ENCODE results near the gene SRRM5. TPM values are rescaled to one million over a fixed set of nuclear protein-coding genes. Genes with fewer than 3 reads are reported as not detected.

The SRRM5 gene
- total RNA-seq, 1 experiment from 2014 or later = not detected

- intact Hi-C loops (cut with micrococcal nuclease) = no loop called here
Measured at GRCh38 chr19:43589277-43589676, 22.6 kb upstream of the SRRM5 start.

GRCh38 chr19:43589678-43590077 is 22.2 kb upstream of the SRRM5 start:
- Histone ChIP-seq H3K9ac (ENCODE audit: low read length) (no peak overlapping the region), H3K9me3 (ENCODE audit: control insufficient read depth in 1 of 2, insufficient read depth in 1 of 2, low read depth in 1 of 2, low read length in 2 of 2) (no peaks in the 10 kb centered on the region), H3K27me3 (ENCODE audit: insufficient read depth, low read length) (no peaks in the 10 kb centered on the region), H3K9me2 (ENCODE audit: insufficient read depth) (no peaks in the 10 kb centered on the region), H3K36me3 (ENCODE audit: control insufficient read depth in 1 of 2, insufficient read depth in 2 of 2, low read length in 2 of 2) (peaks cover 8 to 9% of the 10 kb centered on the region in 2 experiments; a peak in 3 of 4 replicates), H3K4me3 (replicated peaks in 1 of 2; ENCODE audit: low read depth in 1 of 2, low read length in 2 of 2) (no peak overlapping the region), H3K4me2 (ENCODE audit: low read length) (no peak overlapping the region), H4K20me1 (ENCODE audit: insufficient read depth) (no peaks in the 10 kb centered on the region), H2AFZ (ENCODE audit: low read depth, low read length, poor library complexity, severe bottlenecking) (no peak overlapping the region), H3K27ac (ENCODE audit: low read depth, low read length) (no peak overlapping the region), H3K4me1 (ENCODE audit: control insufficient read depth in 1 of 2, insufficient read depth in 2 of 2, low read length in 2 of 2) (peaks cover 0 to 10% of the 10 kb centered on the region in 2 experiments; a peak in 2 of 4 replicates), H3K79me2 (ENCODE audit: insufficient read depth, low read length) (peaks cover 13% of the 10 kb centered on the region; the same call in 1 of the 2 replicates)
- ChIA-PET POLR2A (no interaction called here), CTCF (no interaction called here), RAD21 (ENCODE audit: low non-redundant PET in 1 of 2, low total read pairs in 2 of 2, uncharacterized antibody in 2 of 2, unreplicated experiment in 2 of 2) (no interaction called here)
- BruUV-seq (replicated peaks) = no TSS peak
- DNase-seq (ENCODE audit: low read depth, low spot score) = no peak
- ATAC-seq = no peak
- TF ChIP-seq MAX (IDR thresholded peaks at IDR 0.05) (no peak), ZNF274 (IDR thresholded peaks at IDR 0.05; ENCODE audit: low read depth, low read length) (no peak), SP1 (IDR thresholded peaks at IDR 0.05; ENCODE audit: low read depth) (no peak), EZH2phosphoT487 (IDR thresholded peaks at IDR 0.05; ENCODE audit: borderline replicate concordance) (no peak), SRF (IDR thresholded peaks at IDR 0.05; ENCODE audit: low read depth) (no peak), POLR2AphosphoS5 (IDR thresholded peaks at IDR 0.05; ENCODE audit: low read depth, low read length) (no peak), REST (IDR thresholded peaks at IDR 0.05; ENCODE audit: low read depth) (no peak), RAD21 (IDR thresholded peaks at IDR 0.05; ENCODE audit: low read depth) (no peak), YY1 (IDR thresholded peaks at IDR 0.05; ENCODE audit: extremely low read depth, insufficient replicate concordance, low read depth, low read length) (no peak), CTCF (IDR thresholded peaks at IDR 0.05 in 2 of 3, conservative IDR thresholded peaks at IDR 0.05 in 1 of 3; ENCODE audit: borderline replicate concordance in 1 of 3, insufficient read depth in 1 of 3, low read depth in 2 of 3, low read length in 2 of 3) (no peak), EZH2 (IDR thresholded peaks at IDR 0.05) (no peak)
- intact Hi-C loops (cut with micrococcal nuclease) = loop anchor here (5.0 kb wide), 1 partner anchor 157 kb away; no protein-coding TSS in a partner anchor

More at GRCh38 chr19:43589277-43589676, 22.6 kb upstream of the SRRM5 start:
- DNase-seq (ENCODE audit: low read depth, low spot score) (no peak), ATAC-seq (no peak)
- ChIA-PET CTCF (no interaction called here), POLR2A (no interaction called here), RAD21 (ENCODE audit: low non-redundant PET in 1 of 2, low total read pairs in 2 of 2, uncharacterized antibody in 2 of 2, unreplicated experiment in 2 of 2) (no interaction called here)
- no peak overlapping the region for H3K27ac ChIP-seq (ENCODE audit: low read depth, low read length)
- peaks cover 0 to 7% of the 10 kb centered on the region in 2 experiments; a peak in 2 of 4 replicates for H3K4me1 ChIP-seq (ENCODE audit: control insufficient read depth in 1 of 2, insufficient read depth in 2 of 2, low read length in 2 of 2)
- peaks cover 8 to 9% of the 10 kb centered on the region in 2 experiments; a peak in 3 of 4 replicates for H3K36me3 ChIP-seq (ENCODE audit: control insufficient read depth in 1 of 2, insufficient read depth in 2 of 2, low read length in 2 of 2)
- TF ChIP-seq POLR2A (IDR thresholded peaks at IDR 0.05; ENCODE audit: borderline replicate concordance, extremely low read depth, insufficient read depth, insufficient read length) = no peak
- no peak for TF ChIP-seq ATF3 (IDR thresholded peaks at IDR 0.05)
- H4K20me1 ChIP-seq (ENCODE audit: insufficient read depth) = no peaks in the 10 kb centered on the region
- H2AFZ ChIP-seq (ENCODE audit: low read depth, low read length, poor library complexity, severe bottlenecking) = no peak overlapping the region
- H3K9me2 ChIP-seq (ENCODE audit: insufficient read depth) = no peaks in the 10 kb centered on the region
- no TSS peak for BruUV-seq (replicated peaks)
- no peaks in the 10 kb centered on the region for H3K9me3 ChIP-seq (ENCODE audit: control insufficient read depth in 1 of 2, insufficient read depth in 1 of 2, low read depth in 1 of 2, low read length in 2 of 2)
- no peak overlapping the region for H3K4me3 ChIP-seq (replicated peaks in 1 of 2; ENCODE audit: low read depth in 1 of 2, low read length in 2 of 2)
- no peak overlapping the region for H3K9ac ChIP-seq (ENCODE audit: low read length)
- H3K4me2 ChIP-seq (ENCODE audit: low read length) = no peak overlapping the region
- peaks cover 10% of the 10 kb centered on the region; the same call in 1 of the 2 replicates for H3K79me2 ChIP-seq (ENCODE audit: insufficient read depth, low read length)
- no peaks in the 10 kb centered on the region for H3K27me3 ChIP-seq (ENCODE audit: insufficient read depth, low read length)

All from HCT116 (cell line).